Mucosa of rectum (tissue), 2 donors: ENCODE results near the gene MARCHF2.

Experiments used
- H3K27ac ChIP-seq, 2 donors: one replicate each; pipeline ENCODE4 v1.7.0; 2013; ENCODE audit warnings: inconsistent platforms in 2 of 2, low read depth in 2 of 2, low read length in 2 of 2
- H3K27me3 ChIP-seq, 2 donors: one replicate each; pipeline ENCODE4 v1.7.0; 2013; ENCODE audit warnings: low read length in 2 of 2; ENCODE audit not compliant: control insufficient read depth in 2 of 2, insufficient read depth in 2 of 2
- H3K36me3 ChIP-seq, 2 donors: one replicate each; pipeline ENCODE4 v1.7.0; 2013; ENCODE audit warnings: low read length in 2 of 2; ENCODE audit not compliant: control insufficient read depth in 2 of 2, insufficient read depth in 2 of 2
- H3K4me1 ChIP-seq, 2 donors: one replicate each; pipeline ENCODE4 v1.7.0; 2013; ENCODE audit warnings: low read length in 2 of 2, mild to moderate bottlenecking in 1 of 2; ENCODE audit not compliant: control insufficient read depth in 2 of 2, insufficient read depth in 2 of 2
- H3K4me3 ChIP-seq, 2 donors: one replicate each; pipeline ENCODE4 v1.7.0; 2013; ENCODE audit warnings: low read length in 2 of 2
- H3K9ac ChIP-seq, 2 donors: one replicate each; pipeline ENCODE4 v1.7.0; 2013; ENCODE audit warnings: low read length in 2 of 2, low read depth in 1 of 2, mild to moderate bottlenecking in 1 of 2
- H3K9me3 ChIP-seq, 2 donors: one replicate each; pipeline ENCODE4 v1.7.0; 2013; ENCODE audit warnings: low read length in 2 of 2; ENCODE audit not compliant: control insufficient read depth in 2 of 2
- donor health status: healthy.
- donor health status: Normal muscosa, but diverticular disease.

Gene MARCHF2

DNA sequence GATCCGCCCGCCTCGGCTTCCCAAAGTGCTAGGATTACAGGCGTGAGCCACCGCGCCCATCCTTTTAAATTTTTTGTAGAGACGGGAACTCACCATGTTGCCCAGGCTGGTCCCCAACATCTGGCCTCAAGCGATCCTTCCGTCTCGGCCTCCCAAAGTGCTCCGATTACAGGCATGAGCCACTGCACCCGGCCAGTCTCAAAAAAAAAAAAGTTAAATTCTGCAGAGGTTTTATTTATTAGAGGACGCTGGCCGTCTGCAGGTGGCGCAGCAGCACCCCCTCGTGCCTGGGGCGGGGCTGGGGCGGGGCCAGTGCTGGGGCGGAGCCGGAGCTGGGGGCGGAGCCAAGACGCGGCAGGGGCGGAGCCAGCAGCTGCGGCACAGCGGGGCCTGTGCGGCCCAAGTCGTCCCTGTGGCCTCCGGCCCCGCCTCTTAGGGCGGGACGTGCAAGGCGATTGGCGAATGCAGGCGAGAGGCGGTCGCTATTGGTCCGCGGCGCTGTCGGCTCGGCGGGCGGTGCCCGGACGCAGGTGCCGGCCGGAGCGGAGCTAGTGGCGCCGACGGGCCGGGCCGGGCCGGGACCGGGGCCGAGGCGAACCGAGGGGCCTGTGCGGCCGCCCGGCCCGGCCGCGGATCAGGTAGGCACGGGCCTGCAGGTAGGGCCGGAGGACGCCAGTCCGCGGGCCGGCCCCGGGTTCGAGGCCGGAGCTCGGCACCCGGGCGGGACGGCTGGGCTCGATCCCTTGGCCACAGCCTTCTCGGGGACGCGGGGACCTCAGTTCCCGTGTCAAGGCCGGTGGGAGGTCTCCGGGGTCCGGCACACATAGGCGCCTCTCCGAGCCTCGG, at the start of gene MARCHF2:
Gene MARCHF2 (plus strand): TSS at position 523 of the 846 bp plus-strand sequence. CDS start 8,536 bp downstream, outside the sequence.
- Histone ChIP-seq H3K4me1 (peaks cover 3 to 9% of the 10 kb centered on the region in 2 donors), H3K9me3 (no peaks in the 10 kb centered on the region), H3K27me3 (no peaks in the 10 kb centered on the region), H3K36me3 (no peaks in the 10 kb centered on the region), H3K9ac (peak within 1 kb of the TSS; percentile 68 to 72), H3K27ac (peak within 1 kb of the TSS; percentile 43 to 55), H3K4me3 (peak within 1 kb of the TSS; percentile 76 to 84)

GRCh38 chr19:8363803-8364771, 49.0 kb upstream of the MARCHF2 start, which contains the start of gene ANGPTL4:
Gene ANGPTL4, plus strand, starts transcription at chr19:8364155. Its CDS starts 167 bp downstream, at chr19:8364322.
- peak within 1 kb of the TSS in 1 of 2 donors; percentile 82 for H3K27ac ChIP-seq
- peaks cover 20 to 23% of the 10 kb centered on the region in 2 donors for H3K4me1 ChIP-seq
- H3K4me3 ChIP-seq, result peak within 1 kb of the TSS; percentile 45 to 74
- H3K9me3 ChIP-seq, result no peaks in the 10 kb centered on the region
- peak within 1 kb of the TSS; percentile 43 to 56 for H3K9ac ChIP-seq
- no peaks in the 10 kb centered on the region for H3K36me3 ChIP-seq
- H3K27me3 ChIP-seq, result peaks cover 0 to 4% of the 10 kb centered on the region in 2 donors

- Histone ChIP-seq H3K27me3 (peaks cover 0 to 4% of the 10 kb centered on the region in 2 donors), H3K4me1 (peaks cover 20 to 23% of the 10 kb centered on the region in 2 donors), H3K4me3 (no peak overlapping the region), H3K27ac (no peak overlapping the region), H3K9ac (no peak overlapping the region), H3K9me3 (no peaks in the 10 kb centered on the region), H3K36me3 (no peaks in the 10 kb centered on the region)
Measured at GRCh38 chr19:8366121-8366581, 47.0 kb upstream of the MARCHF2 start.

DNA sequence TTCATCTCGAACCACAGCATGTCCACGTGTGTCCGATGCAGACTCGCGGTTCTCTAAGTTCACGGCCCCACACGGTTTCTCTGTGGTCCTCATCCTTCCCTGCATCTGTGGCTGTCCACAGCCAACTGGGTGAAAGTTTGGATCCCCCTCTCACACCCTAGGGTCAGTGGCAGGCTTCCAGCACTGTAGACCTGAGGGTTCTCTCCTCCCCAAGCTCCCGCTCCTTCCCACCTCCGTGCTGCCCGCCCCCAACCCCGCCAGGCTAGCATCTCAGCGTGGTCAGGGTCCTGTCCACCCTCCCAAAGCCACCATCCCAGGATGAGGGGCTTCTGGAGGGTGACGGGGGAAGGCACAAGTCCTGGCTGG, 46.2 kb upstream of the MARCHF2 start:
- H3K9ac ChIP-seq, result no peak overlapping the region
- H3K9me3 ChIP-seq, result no peaks in the 10 kb centered on the region
- H3K4me3 ChIP-seq, result no peak overlapping the region
- no peaks in the 10 kb centered on the region for H3K36me3 ChIP-seq
- H3K27ac ChIP-seq, result peak overlapping the region in 1 of 2 donors; percentile 39
- H3K27me3 ChIP-seq, result peaks cover 0 to 4% of the 10 kb centered on the region in 2 donors
- peaks cover 16 to 21% of the 10 kb centered on the region in 2 donors for H3K4me1 ChIP-seq

GRCh38 chr19:8367327-8368001, 45.6 kb upstream of the MARCHF2 start:
- Histone ChIP-seq H3K27ac (peak overlapping the region in 1 of 2 donors; percentile 39), H3K36me3 (no peaks in the 10 kb centered on the region), H3K9ac (no peak overlapping the region), H3K4me3 (peak overlapping the region; percentile 4 to 9), H3K27me3 (peaks cover 0 to 4% of the 10 kb centered on the region in 2 donors), H3K9me3 (no peaks in the 10 kb centered on the region), H3K4me1 (peaks cover 11 to 16% of the 10 kb centered on the region in 2 donors)

DNA sequence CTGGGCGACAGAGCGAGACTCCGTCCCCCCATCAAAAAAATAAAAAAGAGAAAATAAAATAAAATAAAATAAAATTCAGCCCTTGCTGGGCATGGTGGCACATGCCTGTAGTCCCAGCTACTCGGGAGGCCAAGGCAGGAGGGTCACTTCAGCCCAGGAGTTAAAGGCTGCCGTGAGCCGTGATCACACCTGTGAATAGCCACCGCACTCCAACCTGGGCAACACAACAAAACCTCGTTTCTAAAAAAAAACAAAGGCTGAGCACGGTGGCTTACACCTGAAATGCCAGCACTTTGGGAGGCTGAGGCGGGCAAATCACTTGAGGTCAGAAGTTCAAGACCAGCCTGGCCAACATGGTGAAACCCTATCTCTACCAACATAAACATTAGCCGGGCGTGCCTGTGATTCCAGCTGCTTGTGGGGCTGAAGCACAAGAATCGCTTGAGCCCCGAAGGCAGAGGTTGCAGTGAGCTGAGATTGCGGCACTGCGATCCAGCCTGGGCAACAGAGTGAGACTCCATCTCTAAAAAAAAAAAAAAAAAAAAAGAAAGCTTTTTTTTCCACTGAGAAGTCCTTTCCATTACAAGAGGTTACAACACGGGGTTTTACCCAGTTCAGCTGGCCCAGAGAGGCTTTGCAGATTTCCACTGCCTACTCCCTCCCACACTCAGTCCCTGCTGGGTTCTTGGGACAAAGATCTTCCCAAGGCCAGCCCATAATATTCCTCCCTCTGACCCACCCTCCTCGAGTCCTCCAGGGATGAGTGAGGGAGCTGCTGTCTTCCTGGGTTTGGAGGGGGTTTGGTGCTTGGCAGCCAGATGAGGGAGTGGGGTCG, 42.7 kb upstream of the MARCHF2 start:
- no peaks in the 10 kb centered on the region for H3K27me3 ChIP-seq
- no peak overlapping the region for H3K27ac ChIP-seq
- no peaks in the 10 kb centered on the region for H3K9me3 ChIP-seq
- peaks cover 2 to 9% of the 10 kb centered on the region in 2 donors for H3K4me1 ChIP-seq
- no peak overlapping the region for H3K9ac ChIP-seq
- H3K36me3 ChIP-seq, result peaks cover 0 to 3% of the 10 kb centered on the region in 2 donors
- H3K4me3 ChIP-seq, result no peak overlapping the region

DNA sequence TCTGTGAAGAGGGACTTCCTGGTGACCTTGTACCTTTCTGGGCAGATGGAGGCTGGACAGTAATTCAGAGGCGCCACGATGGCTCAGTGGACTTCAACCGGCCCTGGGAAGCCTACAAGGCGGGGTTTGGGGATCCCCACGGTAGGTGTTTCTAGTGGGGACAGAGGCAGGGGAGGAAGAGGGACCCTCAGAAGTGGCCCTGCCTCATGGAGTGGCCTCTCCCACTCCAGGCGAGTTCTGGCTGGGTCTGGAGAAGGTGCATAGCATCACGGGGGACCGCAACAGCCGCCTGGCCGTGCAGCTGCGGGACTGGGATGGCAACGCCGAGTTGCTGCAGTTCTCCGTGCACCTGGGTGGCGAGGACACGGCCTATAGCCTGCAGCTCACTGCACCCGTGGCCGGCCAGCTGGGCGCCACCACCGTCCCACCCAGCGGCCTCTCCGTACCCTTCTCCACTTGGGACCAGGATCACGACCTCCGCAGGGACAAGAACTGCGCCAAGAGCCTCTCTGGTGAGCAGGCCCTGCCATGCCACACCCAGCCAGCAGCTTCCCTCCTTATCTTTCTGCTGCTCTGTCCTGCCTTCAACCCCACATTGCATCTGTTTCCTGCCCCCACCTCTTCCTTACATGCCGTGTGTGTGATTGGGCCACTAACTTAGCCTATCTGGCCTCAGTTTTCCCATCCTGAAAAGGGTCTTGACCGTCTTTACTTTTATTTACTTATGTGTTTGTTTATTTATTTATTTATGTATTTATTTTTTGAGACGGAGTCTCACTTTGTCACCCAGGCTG, 41.9 kb upstream of the MARCHF2 start:
- no peak overlapping the region for H3K4me3 ChIP-seq
- no peak overlapping the region for H3K27ac ChIP-seq

DNA sequence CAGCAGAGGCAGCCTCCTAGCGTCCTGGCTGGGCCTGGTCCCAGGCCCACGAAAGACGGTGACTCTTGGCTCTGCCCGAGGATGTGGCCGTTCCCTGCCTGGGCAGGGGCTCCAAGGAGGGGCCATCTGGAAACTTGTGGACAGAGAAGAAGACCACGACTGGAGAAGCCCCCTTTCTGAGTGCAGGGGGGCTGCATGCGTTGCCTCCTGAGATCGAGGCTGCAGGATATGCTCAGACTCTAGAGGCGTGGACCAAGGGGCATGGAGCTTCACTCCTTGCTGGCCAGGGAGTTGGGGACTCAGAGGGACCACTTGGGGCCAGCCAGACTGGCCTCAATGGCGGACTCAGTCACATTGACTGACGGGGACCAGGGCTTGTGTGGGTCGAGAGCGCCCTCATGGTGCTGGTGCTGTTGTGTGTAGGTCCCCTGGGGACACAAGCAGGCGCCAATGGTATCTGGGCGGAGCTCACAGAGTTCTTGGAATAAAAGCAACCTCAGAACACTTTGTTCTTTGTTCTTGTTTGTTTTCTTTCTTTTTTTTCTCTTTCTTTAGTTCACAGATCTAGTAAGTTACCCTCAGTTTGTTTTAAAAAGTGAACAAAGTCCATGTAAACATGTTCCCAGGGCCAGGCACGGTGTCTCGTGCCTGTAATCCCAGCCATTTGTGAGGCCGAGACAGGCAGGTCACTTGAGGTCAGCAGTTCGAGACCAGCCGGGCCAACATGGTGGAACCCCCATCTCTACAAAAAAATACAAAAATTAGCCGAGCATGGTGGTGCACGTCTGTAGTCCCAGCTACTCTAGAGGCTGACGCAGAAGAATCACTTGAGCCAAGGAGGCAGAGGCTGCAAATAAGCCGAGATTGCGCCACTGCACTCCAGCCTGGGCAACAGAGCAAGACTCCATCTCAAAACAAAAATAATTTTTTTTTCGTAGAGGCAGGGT, 39.0 kb upstream of the MARCHF2 start:
- Histone ChIP-seq H3K27ac (no peak overlapping the region), H3K9ac (no peak overlapping the region), H3K36me3 (peaks cover 0 to 3% of the 10 kb centered on the region in 2 donors), H3K4me1 (peaks cover 0 to 3% of the 10 kb centered on the region in 2 donors), H3K9me3 (no peaks in the 10 kb centered on the region), H3K4me3 (no peak overlapping the region), H3K27me3 (no peaks in the 10 kb centered on the region)

More for the DNA sequence above, 41.9 kb upstream of the MARCHF2 start:
- H3K4me1 ChIP-seq, result peaks cover 2 to 9% of the 10 kb centered on the region in 2 donors
- no peaks in the 10 kb centered on the region for H3K27me3 ChIP-seq
- H3K36me3 ChIP-seq, result peaks cover 0 to 3% of the 10 kb centered on the region in 2 donors
- H3K9ac ChIP-seq, result no peak overlapping the region
- no peaks in the 10 kb centered on the region for H3K9me3 ChIP-seq
